UCSD-AML1 (cell line): ENCODE data around the gene EBP.

Experiments
- DNase-seq: peaks from one replicate; lab custom pipeline; 2025; ENCODE audit not compliant: unreplicated experiment; lab: John Stamatoyannopoulos, UW

Gene EBP

DNA sequence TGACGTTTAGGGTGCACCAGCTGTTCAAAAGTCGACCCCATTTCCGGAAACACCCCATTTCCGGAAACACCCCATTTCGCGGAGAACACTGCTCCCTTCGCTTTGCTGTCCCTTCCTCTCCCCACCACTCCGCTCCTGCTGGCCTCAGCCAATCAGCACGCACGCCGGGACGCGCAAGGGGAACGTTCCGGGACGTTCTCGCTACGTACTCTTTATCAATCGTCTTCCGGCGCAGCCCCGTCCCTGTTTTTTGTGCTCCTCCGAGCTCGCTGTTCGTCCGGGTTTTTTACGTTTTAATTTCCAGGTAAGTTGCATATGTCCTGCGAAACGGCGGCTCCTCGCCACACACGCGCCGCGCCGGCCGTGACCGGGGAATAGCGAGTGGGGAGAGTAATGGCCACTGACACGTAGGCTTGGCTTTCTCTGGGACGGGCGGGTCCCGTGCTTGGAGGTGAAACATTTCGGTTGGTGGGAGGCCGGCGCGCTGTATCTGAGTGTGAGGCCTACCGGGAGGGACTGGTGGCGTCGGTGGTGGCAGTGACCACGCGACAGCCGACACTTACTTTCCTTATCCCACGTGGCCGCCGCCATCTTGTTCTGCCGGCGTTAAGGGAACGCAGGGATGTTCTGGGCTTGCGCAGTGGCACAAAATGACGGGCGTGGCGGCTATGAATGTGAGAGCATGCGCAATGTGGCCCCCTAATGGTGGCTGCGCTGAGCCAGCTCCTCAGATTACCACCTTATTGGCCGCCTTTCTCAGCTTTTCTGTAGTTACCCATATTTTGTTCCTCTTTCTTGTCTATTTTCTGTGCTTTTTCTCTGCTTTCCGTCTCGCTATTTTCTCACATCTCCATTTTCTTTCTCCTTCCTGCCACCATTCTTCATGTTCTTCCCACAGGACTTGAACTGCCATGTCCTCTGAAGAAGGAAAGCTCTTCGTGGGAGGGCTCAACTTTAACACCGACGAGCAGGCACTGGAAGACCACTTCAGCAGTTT is 53.0 kb downstream of the EBP start, which contains the start of gene RBM3:
RBM3 (plus strand) TSS at position 215 of the 997 bp plus-strand sequence; CDS start at position 912, 697 bp downstream.
- peak; percentile 89 for DNase-seq

DNA sequence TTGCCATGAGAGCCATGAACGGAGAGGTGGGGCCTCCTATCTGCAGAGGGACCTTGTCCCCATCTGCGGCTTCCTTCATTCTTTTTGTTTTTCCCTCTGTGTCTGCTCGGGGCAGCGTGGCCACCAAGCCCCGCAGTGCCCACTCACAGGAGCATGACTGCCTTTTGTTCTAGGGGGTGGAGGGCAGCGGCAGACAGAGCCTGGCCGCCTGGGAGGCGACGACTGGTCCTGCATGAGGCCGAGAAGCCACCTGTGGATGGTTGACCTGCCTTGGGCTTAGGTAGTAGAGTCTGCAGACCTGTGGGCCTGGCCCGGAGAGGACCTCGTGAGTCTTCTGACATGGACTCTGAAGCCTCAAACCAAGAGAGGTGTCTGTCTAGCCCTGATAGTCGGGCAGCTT is 54.0 kb downstream of the EBP start:
- no peak for DNase-seq

DNA sequence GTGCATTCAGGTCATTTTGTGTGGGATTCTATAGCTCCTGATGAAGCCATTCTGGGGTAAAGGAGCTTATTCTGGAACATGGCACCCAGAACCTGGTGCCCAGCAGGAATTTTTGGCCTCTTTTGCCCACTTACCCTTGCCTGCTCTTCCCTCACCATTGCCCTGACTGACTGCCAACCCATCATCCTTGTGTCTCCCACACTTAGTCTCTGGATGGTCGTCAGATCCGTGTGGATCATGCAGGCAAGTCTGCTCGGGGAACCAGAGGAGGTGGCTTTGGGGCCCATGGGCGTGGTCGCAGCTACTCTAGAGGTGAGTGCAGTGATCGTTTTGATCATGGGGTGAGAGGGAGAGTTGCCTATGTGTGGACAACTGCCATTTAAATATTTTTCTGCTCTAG is 54.5 kb downstream of the EBP start:
- no peak for DNase-seq
